Measurements from ENCODE around the gene TSPAN18.

The TSPAN18 gene

GRCh38 chr11:44777209-44778194 is 50.7 kb downstream of the TSPAN18 start:
- DNase-seq (ENCODE audit: low read depth), result no peak

GRCh38 chr11:44778195-44779100 is 51.7 kb downstream of the TSPAN18 start:
- DNase-seq (ENCODE audit: low read depth), result no peak

GRCh38 chr11:44779736-44780520 is 53.2 kb downstream of the TSPAN18 start:
- DNase-seq (ENCODE audit: low read depth), result no peak

GRCh38 chr11:44780940-44781631 is 54.3 kb downstream of the TSPAN18 start:
- DNase-seq (ENCODE audit: low read depth), result no peak

GRCh38 chr11:44781655-44782054 is 54.9 kb downstream of the TSPAN18 start:
- DNase-seq (ENCODE audit: low read depth), result no peak

- no peak for DNase-seq (ENCODE audit: low read depth)
These were observed 55.7 kb downstream of the TSPAN18 start for GRCh38 chr11:44782478-44782877.

GRCh38 chr11:44784436-44784760 is 57.6 kb downstream of the TSPAN18 start:
- DNase-seq (ENCODE audit: low read depth), result no peak

GRCh38 chr11:44784851-44785250 is 58.1 kb downstream of the TSPAN18 start:
- no peak for DNase-seq (ENCODE audit: low read depth)

GRCh38 chr11:44785856-44786607 is 59.3 kb downstream of the TSPAN18 start:
- no peak for DNase-seq (ENCODE audit: low read depth)

GRCh38 chr11:44787070-44787469 is 60.3 kb downstream of the TSPAN18 start:
- DNase-seq (ENCODE audit: low read depth), result no peak

- no peak for DNase-seq (ENCODE audit: low read depth)
These were observed 61.2 kb downstream of the TSPAN18 start for GRCh38 chr11:44787981-44788380.

GRCh38 chr11:44788536-44789261 is 61.9 kb downstream of the TSPAN18 start:
- DNase-seq (ENCODE audit: low read depth), result no peak

- no peak for DNase-seq (ENCODE audit: low read depth)
These were observed 62.7 kb downstream of the TSPAN18 start for GRCh38 chr11:44789496-44789895.

- DNase-seq (ENCODE audit: low read depth), result no peak
These were observed 63.4 kb downstream of the TSPAN18 start for GRCh38 chr11:44790211-44790610.

GRCh38 chr11:44791316-44791925 is 64.7 kb downstream of the TSPAN18 start:
- DNase-seq (ENCODE audit: low read depth), result no peak

- DNase-seq (ENCODE audit: low read depth), result no peak
These were observed 65.4 kb downstream of the TSPAN18 start for GRCh38 chr11:44792171-44792570.

- DNase-seq (ENCODE audit: low read depth), result no peak
These were observed 66.8 kb downstream of the TSPAN18 start for GRCh38 chr11:44793350-44794090.

- DNase-seq (ENCODE audit: low read depth), result no peak
These were observed 69.2 kb downstream of the TSPAN18 start for GRCh38 chr11:44795803-44796535.

Measured in activated gamma-delta T cell treated with anti-CD3 and anti-CD28 coated beads, Interleukin-2, amount 50 U/mL, for 16 hours (primary cell).